Activated gamma-delta T cell (primary cell): ENCODE measurements around the gene SAPCD2.
"Not testable (repeated sequence)": the region's sequence is repeated elsewhere in the genome, so short reads cannot be mapped to it uniquely, and the experiment has no call there.

ENCODE experiments used
- DNase-seq: peaks from one replicate; lab custom pipeline; 2025; lab: John Stamatoyannopoulos, UW

The SAPCD2 gene

GRCh38 chr9:137064880-137065164 is 5.5 kb downstream of the SAPCD2 start:
- no peak for DNase-seq

- DNase-seq: peak; percentile 29
Measured at GRCh38 chr9:137064027-137064879, 6.1 kb downstream of the SAPCD2 start.

- no peak for DNase-seq
Measured at GRCh38 chr9:137063311-137064026, 6.9 kb downstream of the SAPCD2 start.

- DNase-seq: not testable (repeated sequence)
Measured at GRCh38 chr9:137062798-137063197, 7.6 kb downstream of the SAPCD2 start.

- DNase-seq: no peak
Measured at GRCh38 chr9:137062384-137062783, 8.0 kb downstream of the SAPCD2 start.

GRCh38 chr9:137058521-137059234 is 11.7 kb downstream of the SAPCD2 start:
- DNase-seq: no peak

GRCh38 chr9:137057545-137057944 is 12.8 kb downstream of the SAPCD2 start:
- DNase-seq: no peak

- no peak for DNase-seq
Measured at GRCh38 chr9:137056739-137057415, 13.5 kb downstream of the SAPCD2 start.

GRCh38 chr9:137055385-137056364 is 14.7 kb downstream of the SAPCD2 start:
- no peak for DNase-seq

GRCh38 chr9:137054932-137055384 is 15.4 kb downstream of the SAPCD2 start:
- no peak for DNase-seq

GRCh38 chr9:137053944-137054931 is 16.1 kb downstream of the SAPCD2 start, which contains the start of gene ENTPD2:
Gene ENTPD2, minus strand, starts transcription at chr9:137054061. Its CDS starts 64 bp downstream, at chr9:137053997.
- DNase-seq: peak; percentile 36

- no peak for DNase-seq
Measured at GRCh38 chr9:137052998-137053943, 17.1 kb downstream of the SAPCD2 start.

GRCh38 chr9:137052293-137052692 is 18.1 kb downstream of the SAPCD2 start:
- no peak for DNase-seq

- DNase-seq: no peak
Measured at GRCh38 chr9:137051145-137051724, 19.1 kb downstream of the SAPCD2 start.

- DNase-seq: no peak
Measured at GRCh38 chr9:137050570-137050969, 19.8 kb downstream of the SAPCD2 start.

GRCh38 chr9:137049544-137050449 is 20.6 kb downstream of the SAPCD2 start:
- no peak for DNase-seq
